GM19468 (cell line): Measurements from ENCODE around the gene LZTR1.
"Not testable (repeated sequence)": the region's sequence is repeated elsewhere in the genome, so short reads cannot be mapped to it uniquely, and the experiment has no call there.

ENCODE experiments used
- ATAC-seq: cut with Tn5 transposase; IDR thresholded peaks from one replicate; pipeline ENCODE4 v1.9.1; 2021; ENCODE audit warnings: mild to moderate bottlenecking, moderate library complexity, moderate number of reproducible peaks; ENCODE audit not compliant: unreplicated experiment; ENCODE audit errors: extremely low read depth

LZTR1 gene

GRCh38 chr22:20981787-20982562 is at the start of gene LZTR1:
TSS of gene LZTR1 (plus strand) at chr22:20982297. CDS start at chr22:20982372, 75 bp downstream.
- ATAC-seq: peak; percentile 44

- no peak for ATAC-seq
Observed at GRCh38 chr22:20933910-20934309, 48.2 kb upstream of the LZTR1 start.

- not testable (repeated sequence) for ATAC-seq
Observed at GRCh38 chr22:20935049-20935448, 47.0 kb upstream of the LZTR1 start.

- ATAC-seq: not testable (repeated sequence)
Observed at GRCh38 chr22:20935780-20936539, 46.1 kb upstream of the LZTR1 start.

GRCh38 chr22:20937031-20937793 is 44.9 kb upstream of the LZTR1 start:
- no peak for ATAC-seq

GRCh38 chr22:20937794-20938671 is 44.1 kb upstream of the LZTR1 start:
- ATAC-seq: no peak

- not testable (repeated sequence) for ATAC-seq
Observed at GRCh38 chr22:20939457-20940185, 42.5 kb upstream of the LZTR1 start.

- no peak for ATAC-seq
Observed at GRCh38 chr22:20940186-20940651, 41.9 kb upstream of the LZTR1 start.

GRCh38 chr22:20940904-20941385 is 41.2 kb upstream of the LZTR1 start:
- ATAC-seq: no peak

- ATAC-seq: not testable (repeated sequence)
Observed at GRCh38 chr22:20942203-20942902, 39.7 kb upstream of the LZTR1 start.

- no peak for ATAC-seq
Observed at GRCh38 chr22:20943104-20943933, 38.8 kb upstream of the LZTR1 start.

GRCh38 chr22:20944042-20944441 is 38.1 kb upstream of the LZTR1 start:
- ATAC-seq: no peak

- ATAC-seq: no peak
Observed at GRCh38 chr22:20945578-20945934, 36.5 kb upstream of the LZTR1 start.

GRCh38 chr22:20946080-20946986 is 35.8 kb upstream of the LZTR1 start:
- no peak for ATAC-seq

GRCh38 chr22:20946991-20947390 is 35.1 kb upstream of the LZTR1 start:
- ATAC-seq: no peak

- ATAC-seq: no peak
Observed at GRCh38 chr22:20948450-20948849, 33.6 kb upstream of the LZTR1 start.
